LNCaP clone FGC (cell line): ENCODE data around the gene PIMREG.

ENCODE experiments used
- DNase-seq: peaks from one replicate; pipeline ENCODE4 v3.0.0-alpha.2; 2011; ENCODE audit warnings: low read depth
- H3K4me3 ChIP-seq: 2 replicates; pipeline ENCODE4 v1.5.1; 2011; ENCODE audit warnings: mild to moderate bottlenecking, low read depth, low read length, control low read depth
- TF ChIP-seq, protein P1 (sequence below): IDR thresholded peaks from 2 replicates; pipeline ENCODE4 v1.5.1; 2012; ENCODE audit warnings: mild to moderate bottlenecking; ENCODE audit not compliant: control insufficient read depth, insufficient read depth; ENCODE audit errors: extremely low read depth

PIMREG gene

DNA sequence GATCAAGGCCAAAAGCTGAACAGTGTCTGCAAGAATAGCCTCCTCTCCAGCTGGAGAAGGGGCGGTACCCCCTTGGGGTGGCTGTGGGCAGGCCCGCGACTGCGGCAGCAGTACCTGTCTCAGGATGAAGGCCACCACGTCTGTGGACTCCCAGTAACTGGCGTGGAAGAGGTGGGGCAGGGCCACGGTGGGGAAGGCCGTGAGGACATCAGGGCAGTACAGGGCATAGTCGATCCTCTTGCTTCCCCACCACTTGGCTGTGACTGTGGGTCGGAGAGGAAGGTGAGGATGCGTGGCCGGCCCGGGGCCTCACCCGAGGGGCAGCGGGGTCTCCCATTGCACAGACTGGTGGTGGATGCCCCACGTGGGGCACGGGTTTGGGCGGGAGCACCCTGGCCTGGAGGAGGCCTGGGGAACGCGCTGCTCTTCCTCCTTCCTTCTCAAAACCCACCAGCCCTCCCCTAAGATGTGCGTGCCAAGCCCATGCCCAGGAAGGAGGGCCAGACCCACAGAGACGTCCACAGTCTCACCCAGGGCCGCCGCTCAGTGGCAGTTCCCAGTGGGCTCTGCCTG is 26.0 kb downstream of the PIMREG start:
- no peak overlapping the region for H3K4me3 ChIP-seq
- no peak for DNase-seq
- TF ChIP-seq, protein P1, sequence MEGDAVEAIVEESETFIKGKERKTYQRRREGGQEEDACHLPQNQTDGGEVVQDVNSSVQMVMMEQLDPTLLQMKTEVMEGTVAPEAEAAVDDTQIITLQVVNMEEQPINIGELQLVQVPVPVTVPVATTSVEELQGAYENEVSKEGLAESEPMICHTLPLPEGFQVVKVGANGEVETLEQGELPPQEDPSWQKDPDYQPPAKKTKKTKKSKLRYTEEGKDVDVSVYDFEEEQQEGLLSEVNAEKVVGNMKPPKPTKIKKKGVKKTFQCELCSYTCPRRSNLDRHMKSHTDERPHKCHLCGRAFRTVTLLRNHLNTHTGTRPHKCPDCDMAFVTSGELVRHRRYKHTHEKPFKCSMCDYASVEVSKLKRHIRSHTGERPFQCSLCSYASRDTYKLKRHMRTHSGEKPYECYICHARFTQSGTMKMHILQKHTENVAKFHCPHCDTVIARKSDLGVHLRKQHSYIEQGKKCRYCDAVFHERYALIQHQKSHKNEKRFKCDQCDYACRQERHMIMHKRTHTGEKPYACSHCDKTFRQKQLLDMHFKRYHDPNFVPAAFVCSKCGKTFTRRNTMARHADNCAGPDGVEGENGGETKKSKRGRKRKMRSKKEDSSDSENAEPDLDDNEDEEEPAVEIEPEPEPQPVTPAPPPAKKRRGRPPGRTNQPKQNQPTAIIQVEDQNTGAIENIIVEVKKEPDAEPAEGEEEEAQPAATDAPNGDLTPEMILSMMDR, result no peak

DNA sequence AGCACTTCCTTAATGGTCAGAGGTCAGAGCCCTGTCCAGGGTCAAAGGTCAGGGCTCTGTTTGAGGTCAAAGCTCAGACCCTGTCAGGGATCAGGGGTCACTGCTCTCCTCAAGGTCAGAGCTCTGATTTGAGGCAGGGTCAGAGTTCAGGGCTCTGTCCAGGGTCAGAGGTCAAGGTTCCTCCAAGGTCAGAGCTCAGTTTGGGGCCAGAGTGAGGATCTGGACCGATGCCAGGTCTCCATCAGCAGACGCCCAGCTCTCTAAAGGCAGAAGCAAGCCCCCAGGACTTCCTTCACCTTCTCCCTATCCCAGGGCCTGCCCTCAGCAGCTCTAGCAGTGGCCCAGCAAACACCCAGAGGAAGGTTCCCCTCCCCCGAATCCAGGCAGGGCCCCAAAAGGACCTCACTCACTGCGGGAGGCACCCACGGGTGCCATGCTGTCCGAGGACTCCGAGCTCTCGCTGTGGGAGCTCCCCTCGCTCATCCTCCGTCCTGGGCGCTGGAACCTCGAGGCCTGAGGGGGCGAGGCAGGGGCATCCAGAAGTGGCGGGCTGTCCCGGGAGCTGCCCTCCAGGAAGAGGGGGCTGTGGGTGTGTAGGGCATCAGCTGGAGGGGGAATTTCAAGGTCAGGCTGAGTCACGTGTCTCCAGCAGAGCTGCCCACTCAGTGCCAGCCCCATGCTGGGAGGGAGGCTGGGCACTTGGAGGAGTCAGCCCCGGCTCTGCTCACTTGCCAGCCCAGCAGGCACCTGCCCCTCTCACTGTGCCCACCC is 26.7 kb downstream of the PIMREG start:
- H3K4me3 ChIP-seq, result no peak overlapping the region
- DNase-seq, result no peak
- TF ChIP-seq, protein P1, result no peak

DNA sequence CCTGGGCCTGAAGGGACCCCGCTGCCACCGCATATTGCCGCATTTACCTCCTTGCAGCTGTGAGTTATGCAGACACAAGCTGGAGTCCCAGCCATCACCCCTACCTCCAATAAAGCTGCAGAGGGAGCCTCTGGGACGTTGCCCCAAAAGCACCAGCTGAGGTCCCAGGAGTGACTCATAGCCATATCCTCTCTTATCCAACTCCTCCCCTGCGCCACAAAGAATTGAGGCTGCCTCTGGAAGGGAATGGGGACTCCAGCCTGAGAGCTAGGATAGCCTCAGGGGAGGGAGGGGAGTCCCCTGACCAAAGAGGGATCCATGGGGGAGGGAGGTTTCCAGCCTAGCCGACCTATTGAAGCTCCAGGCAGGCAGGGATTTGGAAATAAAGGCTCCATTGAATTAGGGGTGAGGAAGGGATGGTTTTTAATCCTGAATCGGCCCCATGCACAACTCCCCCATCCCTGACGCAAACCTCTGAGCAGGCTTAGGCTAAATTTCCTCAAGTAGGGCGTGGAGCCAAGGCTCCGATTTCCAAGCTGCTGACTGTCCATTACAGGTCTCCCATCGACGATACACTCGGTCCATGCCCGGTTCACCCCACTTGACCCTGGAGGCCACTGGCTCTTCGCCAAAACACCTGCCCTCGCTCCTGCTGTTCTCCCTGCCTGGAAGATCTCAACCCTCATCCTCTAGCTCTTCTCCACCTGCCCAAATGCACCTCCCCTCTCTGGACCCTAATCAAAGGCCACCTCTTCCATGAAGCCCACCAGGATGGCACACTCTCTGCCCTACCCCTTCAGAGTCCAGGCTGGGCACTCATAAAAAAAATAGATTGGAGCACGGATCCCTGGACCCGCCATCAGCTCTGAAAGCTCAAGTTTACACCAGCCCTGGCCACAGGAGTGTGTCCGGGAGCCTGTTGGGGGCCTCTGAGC is 27.5 kb downstream of the PIMREG start:
- TF ChIP-seq, protein P1, result no peak
- no peak for DNase-seq
- no peak overlapping the region for H3K4me3 ChIP-seq

DNA sequence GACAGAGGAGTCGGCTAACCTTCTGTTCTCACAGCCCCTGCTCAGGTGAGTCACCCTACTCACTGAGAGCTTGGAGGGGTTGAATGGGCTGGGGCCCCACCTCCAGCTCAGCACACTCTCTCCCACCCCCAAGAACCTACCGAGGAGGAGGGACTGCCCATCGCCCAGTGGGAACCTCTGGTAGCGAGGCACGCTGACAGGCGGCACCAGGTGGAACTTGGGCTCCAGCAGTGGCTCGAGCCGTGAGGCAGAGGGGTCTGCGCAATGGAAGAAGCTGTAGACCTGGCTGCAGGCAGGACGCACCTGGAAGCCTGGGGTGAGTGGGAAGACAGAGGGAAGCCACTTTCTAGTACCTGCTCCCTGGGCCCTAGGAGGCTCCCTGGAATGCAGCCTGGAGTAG is 28.3 kb downstream of the PIMREG start:
- TF ChIP-seq, protein P1, result no peak
- no peak overlapping the region for H3K4me3 ChIP-seq

DNA sequence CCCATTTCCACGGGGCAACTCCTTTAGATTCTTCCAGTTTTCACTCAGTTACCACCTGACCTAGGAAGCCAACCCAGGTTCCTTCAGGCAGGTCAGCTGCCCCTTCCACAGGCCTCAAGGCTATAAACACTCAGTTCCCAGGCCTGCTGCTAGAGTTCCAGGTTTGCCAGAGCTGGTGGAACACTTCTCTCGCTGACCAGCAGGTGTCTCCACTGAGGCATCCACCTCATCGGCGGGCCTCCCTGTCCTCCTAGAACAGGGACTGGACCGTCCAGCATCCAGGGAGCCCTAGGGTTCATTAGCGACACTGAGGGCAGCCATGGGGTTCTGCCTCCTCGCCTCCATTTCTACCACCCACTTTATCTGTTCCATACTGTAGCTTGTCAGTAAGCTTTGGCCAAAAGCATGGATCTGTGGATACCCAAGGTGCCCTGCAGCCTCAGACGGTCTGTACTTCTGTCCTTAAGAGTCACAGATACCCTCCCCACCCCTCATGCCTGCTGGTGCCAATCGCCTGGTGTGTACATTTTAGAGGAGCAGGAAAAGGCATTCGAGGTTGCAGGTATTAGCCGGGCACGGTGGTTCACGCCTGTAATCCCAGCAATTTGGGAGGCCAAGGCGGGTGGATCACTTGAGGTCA is 29.0 kb downstream of the PIMREG start:
- peak; percentile 63 for DNase-seq
- TF ChIP-seq, protein P1, result peak; percentile 90
- no peak overlapping the region for H3K4me3 ChIP-seq

More for the DNA sequence above, 28.3 kb downstream of the PIMREG start:
- no peak for DNase-seq

DNA sequence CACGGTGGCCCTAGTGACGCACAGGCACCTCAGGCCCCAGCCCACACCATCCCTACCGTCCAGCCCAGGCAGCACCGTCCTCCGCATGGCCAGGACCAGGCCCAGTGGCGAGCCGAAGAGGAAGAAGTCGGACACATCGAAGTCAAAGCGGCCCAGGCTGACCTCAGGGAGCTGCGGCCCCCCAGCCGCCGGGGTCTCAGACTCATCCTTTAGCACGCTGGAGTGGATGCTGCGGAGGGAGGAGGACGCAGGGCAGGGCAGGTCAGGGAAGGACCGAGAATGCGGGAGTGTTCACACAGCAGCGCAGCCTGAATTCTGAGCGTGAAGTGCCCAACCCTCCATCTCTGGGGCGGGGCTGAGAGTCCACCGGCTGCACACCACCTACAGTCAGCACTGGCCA is 30.1 kb downstream of the PIMREG start:
- TF ChIP-seq, protein P1, result no peak
- no peak for DNase-seq
- H3K4me3 ChIP-seq, result no peak overlapping the region
